PC-3 (cell line): ENCODE measurements around the gene SBNO2.

ENCODE experiments used
- EZH2 ChIP-seq: fragments of 300-600 bp; sonication (generic); IDR thresholded peaks from one replicate; pipeline ENCODE4 v1.6.1; 2017; ENCODE audit warnings: antibody characterized with exemption, mild to moderate bottlenecking, low read length; ENCODE audit not compliant: unreplicated experiment
- TF ChIP-seq, protein P1 (sequence below): fragments of 300-600 bp; sonication (generic); conservative IDR thresholded peaks from 2 replicates; pipeline ENCODE4 v1.5.1; 2017; ENCODE audit warnings: antibody characterized with exemption, low read depth, mild to moderate bottlenecking, low read length

DNA sequence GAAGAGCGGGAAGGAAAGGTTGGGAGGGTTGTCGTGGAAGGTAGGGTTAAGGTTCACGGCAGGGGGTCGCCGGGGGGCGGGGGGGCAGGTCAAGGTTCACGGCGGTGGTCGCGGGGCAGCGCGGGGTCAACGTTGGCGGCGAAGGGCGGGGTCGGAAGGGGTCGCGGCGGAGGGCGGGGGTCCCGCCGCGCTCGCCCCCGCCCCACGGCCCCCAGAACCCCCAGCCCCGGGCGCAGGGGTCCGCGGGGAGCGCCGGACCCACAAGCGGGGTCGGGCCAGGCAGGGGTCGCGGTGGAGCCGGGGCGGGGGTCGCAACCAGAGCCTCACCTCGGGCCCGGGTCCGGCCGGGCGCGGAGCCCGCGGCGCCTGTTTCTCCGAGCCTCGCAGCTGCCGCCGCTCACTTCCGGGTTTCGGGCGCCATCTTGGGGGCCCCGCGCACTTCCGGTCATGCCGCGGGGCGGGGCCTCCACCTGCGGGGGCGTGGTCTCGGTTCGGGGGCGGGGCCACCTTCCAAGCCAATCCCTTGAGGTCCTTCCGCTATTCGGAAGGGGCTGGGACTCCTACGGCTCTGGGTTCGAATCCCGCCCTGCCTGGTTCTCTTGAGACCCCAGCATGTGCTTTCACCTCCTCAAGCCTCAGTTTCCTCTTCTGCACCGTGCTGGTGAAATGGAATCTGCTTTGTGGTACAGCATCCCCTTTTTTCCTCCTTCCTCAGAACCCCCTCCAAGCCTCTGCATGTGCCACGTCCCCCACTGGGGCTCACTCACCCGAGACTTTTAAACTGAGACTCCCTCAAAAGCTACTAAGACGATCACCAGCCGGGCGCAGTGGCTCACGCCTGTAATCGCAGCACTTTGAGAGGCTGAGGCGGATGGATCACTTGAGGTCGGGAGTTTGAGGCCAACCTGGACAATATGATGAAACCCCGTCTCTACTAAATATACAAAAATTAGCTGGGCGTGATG, at the start of gene SBNO2:
- TF ChIP-seq, protein P1, sequence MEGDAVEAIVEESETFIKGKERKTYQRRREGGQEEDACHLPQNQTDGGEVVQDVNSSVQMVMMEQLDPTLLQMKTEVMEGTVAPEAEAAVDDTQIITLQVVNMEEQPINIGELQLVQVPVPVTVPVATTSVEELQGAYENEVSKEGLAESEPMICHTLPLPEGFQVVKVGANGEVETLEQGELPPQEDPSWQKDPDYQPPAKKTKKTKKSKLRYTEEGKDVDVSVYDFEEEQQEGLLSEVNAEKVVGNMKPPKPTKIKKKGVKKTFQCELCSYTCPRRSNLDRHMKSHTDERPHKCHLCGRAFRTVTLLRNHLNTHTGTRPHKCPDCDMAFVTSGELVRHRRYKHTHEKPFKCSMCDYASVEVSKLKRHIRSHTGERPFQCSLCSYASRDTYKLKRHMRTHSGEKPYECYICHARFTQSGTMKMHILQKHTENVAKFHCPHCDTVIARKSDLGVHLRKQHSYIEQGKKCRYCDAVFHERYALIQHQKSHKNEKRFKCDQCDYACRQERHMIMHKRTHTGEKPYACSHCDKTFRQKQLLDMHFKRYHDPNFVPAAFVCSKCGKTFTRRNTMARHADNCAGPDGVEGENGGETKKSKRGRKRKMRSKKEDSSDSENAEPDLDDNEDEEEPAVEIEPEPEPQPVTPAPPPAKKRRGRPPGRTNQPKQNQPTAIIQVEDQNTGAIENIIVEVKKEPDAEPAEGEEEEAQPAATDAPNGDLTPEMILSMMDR, result no peak
- TF ChIP-seq EZH2, result no peak
